Retinal pigment epithelial cell (primary cell): ENCODE data around the gene PAFAH1B2.
"Not testable (repeated sequence)": the region's sequence is repeated elsewhere in the genome, so short reads cannot be mapped to it uniquely, and the experiment has no call there.

ENCODE experiments used
- DNase-seq: peaks from one replicate; pipeline ENCODE4 v3.0.0-alpha.2; 2010; ENCODE audit warnings: low read depth
- H3K4me3 ChIP-seq: 2 replicates; pipeline ENCODE4 v1.5.1; 2011; ENCODE audit warnings: mild to moderate bottlenecking, low read length, control low read depth, moderate library complexity
- CTCF ChIP-seq: conservative IDR thresholded peaks from 2 replicates; pipeline ENCODE4 v1.5.1; 2011; ENCODE audit warnings: low read depth, low read length, control low read depth, inconsistent platforms

The PAFAH1B2 gene

GRCh38 chr11:117117681-117118080, 26.4 kb upstream of the PAFAH1B2 start:
- TF ChIP-seq CTCF, result no peak
- H3K4me3 ChIP-seq, result no peak overlapping the region
- no peak for DNase-seq

GRCh38 chr11:117121176-117121575, 22.9 kb upstream of the PAFAH1B2 start:
- no peak overlapping the region for H3K4me3 ChIP-seq
- DNase-seq, result no peak
- TF ChIP-seq CTCF, result no peak

DNA sequence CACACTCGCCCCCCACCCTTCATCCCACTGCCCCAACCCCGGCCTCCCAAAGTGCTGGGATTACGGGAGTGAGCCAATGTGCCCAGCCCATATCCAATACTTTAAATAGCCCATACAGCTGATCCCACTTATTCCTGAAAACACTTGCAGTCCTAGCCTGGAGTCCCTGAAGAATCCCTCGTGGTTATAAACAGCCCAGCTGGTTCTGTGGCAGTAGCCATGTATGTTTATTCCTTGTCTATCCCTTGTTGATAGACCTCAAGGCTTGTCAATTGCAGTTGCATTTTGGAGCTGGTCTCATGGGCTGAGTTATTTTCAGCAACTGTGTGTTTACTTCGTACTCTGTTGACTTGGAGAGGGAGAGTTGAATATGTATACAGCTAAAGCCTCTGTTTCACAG, 21.5 kb upstream of the PAFAH1B2 start:
- no peak for TF ChIP-seq CTCF
- no peak overlapping the region for H3K4me3 ChIP-seq
- no peak for DNase-seq

GRCh38 chr11:117126223-117126965, 17.7 kb upstream of the PAFAH1B2 start:
- no peak overlapping the region for H3K4me3 ChIP-seq
- no peak for DNase-seq
- no peak for TF ChIP-seq CTCF

DNA sequence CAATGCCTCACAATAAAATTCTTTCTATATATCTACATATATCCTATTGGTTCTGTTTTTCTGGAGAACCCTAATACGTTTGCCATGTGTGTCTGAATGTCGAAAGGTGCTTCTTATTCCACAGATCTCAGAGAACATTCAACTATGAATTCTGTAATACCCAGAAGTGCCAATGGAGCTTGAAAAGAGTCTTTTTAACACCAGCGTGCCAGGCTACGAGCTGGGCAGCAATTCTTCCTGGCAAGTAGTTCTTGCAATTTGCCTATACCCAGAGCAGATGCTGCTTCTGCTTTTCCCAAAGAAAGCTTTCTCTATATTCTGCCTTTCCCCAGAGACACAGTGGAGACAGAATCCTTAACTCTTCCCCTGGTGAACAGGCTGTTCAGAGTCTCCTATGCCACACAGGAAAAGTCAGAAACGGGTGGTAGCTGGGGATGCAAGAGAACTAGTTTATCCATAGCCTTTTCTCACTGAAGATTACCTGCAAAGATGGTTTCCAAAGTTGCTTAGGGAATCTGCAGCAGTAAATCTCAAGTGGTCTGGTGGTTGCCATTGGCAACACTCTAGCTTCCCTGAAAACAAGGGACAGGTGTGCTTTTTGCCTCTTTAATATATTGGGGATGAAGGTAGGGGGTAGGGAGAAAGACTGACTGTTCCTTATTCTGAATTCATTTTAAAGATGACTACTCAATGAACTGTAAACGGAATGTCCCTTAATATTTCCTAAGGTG, 16.8 kb upstream of the PAFAH1B2 start:
- TF ChIP-seq CTCF, result no peak
- H3K4me3 ChIP-seq, result no peak overlapping the region
- no peak for DNase-seq

DNA sequence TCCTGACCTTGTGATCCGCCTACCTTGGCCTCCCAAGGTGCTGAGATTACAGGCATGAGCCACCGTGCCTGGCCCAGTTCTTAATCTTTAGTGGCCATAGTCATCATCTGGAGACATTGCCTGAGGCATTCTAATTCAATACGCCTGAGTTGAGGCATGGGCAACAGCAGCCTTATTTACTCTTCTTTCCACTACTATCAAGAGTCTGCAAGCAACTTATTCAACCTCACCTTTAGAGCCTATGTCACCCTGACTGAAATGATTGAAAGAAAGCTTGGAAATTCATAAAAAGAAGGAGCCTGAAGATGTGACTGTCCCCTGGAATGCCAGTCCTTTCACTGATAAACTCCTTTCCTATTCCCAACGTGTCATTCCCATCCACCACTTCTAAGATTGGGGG, 15.8 kb upstream of the PAFAH1B2 start:
- H3K4me3 ChIP-seq, result no peak overlapping the region
- DNase-seq, result no peak
- TF ChIP-seq CTCF, result no peak

DNA sequence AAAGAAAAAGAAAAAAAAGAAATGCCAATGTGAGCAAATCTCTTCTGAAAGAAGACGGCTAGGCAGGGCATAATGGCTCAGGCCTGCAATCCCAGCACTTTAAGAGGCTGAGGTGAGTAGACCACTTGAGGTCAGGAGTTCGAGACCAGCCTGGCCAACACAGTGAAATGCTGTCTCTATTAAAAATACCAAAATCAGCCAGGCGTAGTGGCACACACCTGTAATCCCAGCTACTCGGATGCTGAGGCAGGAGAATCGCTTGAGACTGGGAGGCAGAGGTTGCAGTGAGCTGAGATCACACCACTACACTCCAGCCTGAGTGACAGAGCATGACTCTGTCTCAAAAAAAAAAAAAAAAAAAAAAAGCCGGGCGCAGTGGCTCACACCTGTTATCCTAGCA, 13.7 kb upstream of the PAFAH1B2 start:
- not testable (repeated sequence) for DNase-seq, H3K4me3 ChIP-seq
